HEK293 (cell line): ENCODE data around the gene PSMD12.
A peak's percentile ranks its signal among the peaks of the same experiment; 100 is the strongest.

Experiments used
- GLIS1 ChIP-seq: fragments of 450-650 bp; formaldehyde crosslinking; IDR thresholded peaks from 2 replicates; pipeline ENCODE4 v1.5.1; 2016; ENCODE audit warnings: missing biosample characterization, missing genetic modification characterization
- KLF10 ChIP-seq: fragments of 450-650 bp; IDR thresholded peaks from 2 replicates; pipeline ENCODE4 v1.5.1; 2018; ENCODE audit warnings: missing biosample characterization, mild to moderate bottlenecking, missing genetic modification characterization
- KLF8 ChIP-seq: fragments of 450-650 bp; formaldehyde crosslinking; IDR thresholded peaks from 2 replicates; pipeline ENCODE4 v1.5.1; 2016; ENCODE audit warnings: missing biosample characterization, missing genetic modification characterization
- PRDM6 ChIP-seq: fragments of 450-650 bp; formaldehyde crosslinking; IDR thresholded peaks from 2 replicates; pipeline ENCODE4 v1.5.1; 2017; ENCODE audit warnings: missing biosample characterization, missing genetic modification characterization
- SALL2 ChIP-seq: fragments of 450-650 bp; formaldehyde crosslinking; IDR thresholded peaks from 2 replicates; pipeline ENCODE4 v1.5.0; 2017; ENCODE audit warnings: missing biosample characterization, mild to moderate bottlenecking, missing genetic modification characterization, borderline replicate concordance
- SCRT1 ChIP-seq: fragments of 450-650 bp; formaldehyde crosslinking; IDR thresholded peaks from 2 replicates; pipeline ENCODE4 v1.5.1; 2016; ENCODE audit warnings: missing biosample characterization, missing genetic modification characterization, borderline replicate concordance
- SCRT2 ChIP-seq: fragments of 450-650 bp; formaldehyde crosslinking; IDR thresholded peaks from 2 replicates; pipeline ENCODE4 v1.5.1; 2016; ENCODE audit warnings: missing biosample characterization, missing genetic modification characterization
- SP3 ChIP-seq: fragments of 450-650 bp; formaldehyde crosslinking; IDR thresholded peaks from 2 replicates; pipeline ENCODE4 v1.5.1; 2016; ENCODE audit warnings: missing biosample characterization, missing genetic modification characterization
- SP7 ChIP-seq: fragments of 450-650 bp; formaldehyde crosslinking; IDR thresholded peaks from 2 replicates; pipeline ENCODE4 v1.5.1; 2016; ENCODE audit warnings: missing biosample characterization, missing genetic modification characterization
- TCF7L2 ChIP-seq: IDR thresholded peaks from 2 replicates; pipeline ENCODE4 v1.6.1; 2011; ENCODE audit warnings: low read depth, mild to moderate bottlenecking, inconsistent platforms, low read length, moderate library complexity, borderline replicate concordance
- ZBTB17 ChIP-seq: fragments of 450-650 bp; formaldehyde crosslinking; IDR thresholded peaks from 2 replicates; pipeline ENCODE4 v1.5.1; 2016; ENCODE audit warnings: missing biosample characterization, missing genetic modification characterization
- ZBTB21 ChIP-seq: fragments of 450-650 bp; formaldehyde crosslinking; IDR thresholded peaks from 2 replicates; pipeline ENCODE4 v1.5.1; 2017; ENCODE audit warnings: missing biosample characterization, missing genetic modification characterization
- ZBTB49 ChIP-seq: fragments of 450-650 bp; formaldehyde crosslinking; IDR thresholded peaks from 2 replicates; pipeline ENCODE4 v1.5.1; 2016; ENCODE audit warnings: missing biosample characterization, missing genetic modification characterization, low read depth
- ZNF132 ChIP-seq: fragments of 450-650 bp; formaldehyde crosslinking; IDR thresholded peaks from 2 replicates; pipeline ENCODE4 v1.5.1; 2017; ENCODE audit warnings: missing biosample characterization, missing genetic modification characterization, borderline replicate concordance
- ZNF148 ChIP-seq: fragments of 450-650 bp; formaldehyde crosslinking; IDR thresholded peaks from 2 replicates; pipeline ENCODE4 v1.5.0; 2017; ENCODE audit warnings: missing biosample characterization, missing genetic modification characterization, borderline replicate concordance
- ZNF155 ChIP-seq: fragments of 450-650 bp; formaldehyde crosslinking; IDR thresholded peaks from 2 replicates; pipeline ENCODE4 v1.5.1; 2016; ENCODE audit warnings: missing biosample characterization, missing genetic modification characterization
- ZNF335 ChIP-seq: fragments of 450-650 bp; formaldehyde crosslinking; conservative IDR thresholded peaks from 2 replicates; pipeline ENCODE4 v1.5.1; 2016; ENCODE audit warnings: missing biosample characterization, missing genetic modification characterization
- ZNF362 ChIP-seq: fragments of 450-650 bp; formaldehyde crosslinking; IDR thresholded peaks from 2 replicates; pipeline ENCODE4 v1.5.1; 2016; ENCODE audit warnings: missing biosample characterization, missing genetic modification characterization
- ZNF488 ChIP-seq: fragments of 450-650 bp; formaldehyde crosslinking; IDR thresholded peaks from 2 replicates; pipeline ENCODE4 v1.5.1; 2016; ENCODE audit warnings: missing biosample characterization, missing genetic modification characterization
- ZNF513 ChIP-seq: fragments of 450-650 bp; IDR thresholded peaks from 2 replicates; pipeline ENCODE4 v1.5.1; 2018; ENCODE audit warnings: missing biosample characterization, missing genetic modification characterization
- ZNF544 ChIP-seq: fragments of 450-650 bp; formaldehyde crosslinking; IDR thresholded peaks from 2 replicates; pipeline ENCODE4 v1.5.0; 2017; ENCODE audit warnings: missing biosample characterization, missing genetic modification characterization
- ZNF560 ChIP-seq: fragments of 450-650 bp; formaldehyde crosslinking; IDR thresholded peaks from 2 replicates; pipeline ENCODE4 v1.5.1; 2017; ENCODE audit warnings: missing biosample characterization, missing genetic modification characterization, borderline replicate concordance
- ZNF600 ChIP-seq: fragments of 450-650 bp; formaldehyde crosslinking; IDR thresholded peaks from 2 replicates; pipeline ENCODE4 v1.5.1; 2016; ENCODE audit warnings: missing biosample characterization, missing genetic modification characterization
- ZNF610 ChIP-seq: fragments of 450-650 bp; formaldehyde crosslinking; IDR thresholded peaks from 2 replicates; pipeline ENCODE4 v1.5.1; 2016; ENCODE audit warnings: missing biosample characterization, missing genetic modification characterization, borderline replicate concordance
- ZNF660 ChIP-seq: fragments of 450-650 bp; IDR thresholded peaks from 2 replicates; pipeline ENCODE4 v1.5.1; 2018; ENCODE audit warnings: missing biosample characterization, mild to moderate bottlenecking, missing genetic modification characterization
- ZNF707 ChIP-seq: fragments of 450-650 bp; formaldehyde crosslinking; IDR thresholded peaks from 2 replicates; pipeline ENCODE4 v1.5.1; 2016; ENCODE audit warnings: missing biosample characterization, missing genetic modification characterization
- ZNF837 ChIP-seq: fragments of 450-650 bp; formaldehyde crosslinking; IDR thresholded peaks from 2 replicates; pipeline ENCODE4 v1.5.1; 2016; ENCODE audit warnings: missing biosample characterization, missing genetic modification characterization
- ZSCAN30 ChIP-seq: fragments of 450-650 bp; IDR thresholded peaks from 2 replicates; pipeline ENCODE4 v1.5.1; 2018; ENCODE audit warnings: missing biosample characterization, mild to moderate bottlenecking, missing genetic modification characterization, moderate library complexity
- ZSCAN5A ChIP-seq: fragments of 450-650 bp; formaldehyde crosslinking; IDR thresholded peaks from 2 replicates; pipeline ENCODE4 v1.5.1; 2016; ENCODE audit warnings: missing biosample characterization, missing genetic modification characterization

The PSMD12 gene

GRCh38 chr17:67390646-67391361 is 24.4 kb upstream of the PSMD12 start (continued):
- TF ChIP-seq ZNF155 (tag by site-specific recombination) (no peak), GLIS1 (tag by site-specific recombination) (peak; percentile 31), KLF10 (tag by site-specific recombination) (no peak), ZNF610 (no peak), PRDM6 (tag by site-specific recombination) (peak; percentile 53; the same call in 1 of the 2 replicates), ZNF837 (no peak), ZNF362 (tag by site-specific recombination) (no peak), ZSCAN30 (peak; percentile 33; the same call in 1 of the 2 replicates), SALL2 (no peak), ZNF560 (tag by site-specific recombination) (no peak), ZNF335 (tag by site-specific recombination) (no peak), ZNF148 (tag by site-specific recombination) (no peak), ZBTB49 (tag by site-specific recombination) (no peak), ZNF707 (tag by site-specific recombination) (no peak), ZBTB21 (tag by site-specific recombination) (no peak), TCF7L2 (no peak), ZNF600 (no peak), ZNF660 (tag by site-specific recombination) (no peak; the same call in 1 of the 2 replicates), KLF8 (tag by site-specific recombination) (no peak), SCRT2 (tag by site-specific recombination) (no peak), ZNF544 (no peak), SP3 (tag by site-specific recombination) (no peak), ZNF513 (tag by site-specific recombination) (no peak), ZBTB17 (tag by site-specific recombination) (no peak), SCRT1 (tag by site-specific recombination) (no peak), ZNF132 (no peak), SP7 (no peak), ZNF488 (tag by site-specific recombination) (no peak), ZSCAN5A (tag by site-specific recombination) (no peak)
